GM10266 (cell line): Measurements from ENCODE around the gene FBXO45.
"Not testable (repeated sequence)": the region's sequence is repeated elsewhere in the genome, so short reads cannot be mapped to it uniquely, and the experiment has no call there.

Source experiments
- DNase-seq: peaks from one replicate; pipeline ENCODE4 v3.0.0; 2012; ENCODE audit errors: extremely low spot score
- CTCF ChIP-seq: IDR thresholded peaks from 2 replicates; pipeline ENCODE4 v1.5.1; 2012; ENCODE audit warnings: mild to moderate bottlenecking, low read depth; ENCODE audit not compliant: control insufficient read depth, insufficient read depth; ENCODE audit errors: missing control alignments

FBXO45 gene

GRCh38 chr3:196609343-196609775 is 40.9 kb downstream of the FBXO45 start:
- TF ChIP-seq CTCF = peak; percentile 95
- DNase-seq = peak; percentile 93

GRCh38 chr3:196609805-196610515 is 41.5 kb downstream of the FBXO45 start:
- DNase-seq = no peak
- TF ChIP-seq CTCF = no peak

GRCh38 chr3:196611761-196612483 is 43.5 kb downstream of the FBXO45 start:
- TF ChIP-seq CTCF = no peak
- no peak for DNase-seq

- DNase-seq = not testable (repeated sequence)
Measured at GRCh38 chr3:196615234-196615633, 46.8 kb downstream of the FBXO45 start.

- no peak for DNase-seq
- TF ChIP-seq CTCF = no peak
Measured at GRCh38 chr3:196617256-196617655, 48.8 kb downstream of the FBXO45 start.

GRCh38 chr3:196619223-196619622 is 50.8 kb downstream of the FBXO45 start:
- DNase-seq = no peak
- TF ChIP-seq CTCF = no peak

GRCh38 chr3:196619627-196620026 is 51.2 kb downstream of the FBXO45 start:
- DNase-seq = not testable (repeated sequence)

- no peak for TF ChIP-seq CTCF
- peak; percentile 65 for DNase-seq
Measured at GRCh38 chr3:196620161-196620604, 51.7 kb downstream of the FBXO45 start.
